Osteoblast (primary cell): ENCODE data around the gene ARHGAP23. TPM values are rescaled to one million over a fixed set of nuclear protein-coding genes. Genes with fewer than 3 reads are reported as not detected.
"Not testable (repeated sequence)": the region's sequence is repeated elsewhere in the genome, so short reads cannot be mapped to it uniquely, and the experiment has no call there.

Source experiments
- DNase-seq: peaks from one replicate; pipeline ENCODE4 v3.0.0; 2011; ENCODE audit warnings: low spot score, mixed read lengths; ENCODE audit not compliant: insufficient read length; ENCODE audit errors: missing footprints
- H2AFZ ChIP-seq: 2 replicates; pipeline ENCODE4 v1.6.0; 2011; ENCODE audit warnings: mild to moderate bottlenecking, low read length
- H3K27ac ChIP-seq: 2 replicates; pipeline ENCODE4 v1.5.1; 2011; ENCODE audit warnings: mild to moderate bottlenecking, low read depth, low read length, moderate library complexity
- H3K27me3 ChIP-seq: 2 replicates; pipeline ENCODE4 v1.6.0; 2012; ENCODE audit warnings: mild to moderate bottlenecking, control low read depth, inconsistent platforms, low read length, moderate library complexity; ENCODE audit not compliant: insufficient read depth
- H3K36me3 ChIP-seq: 2 replicates; pipeline ENCODE4 v1.5.1; 2011; ENCODE audit warnings: mild to moderate bottlenecking, low read length, control low read depth, moderate library complexity; ENCODE audit not compliant: insufficient read depth
- H3K4me1 ChIP-seq: 2 replicates; pipeline ENCODE4 v1.5.1; 2011; ENCODE audit warnings: mild to moderate bottlenecking, low read length, control low read depth, moderate library complexity; ENCODE audit not compliant: insufficient read depth
- H3K4me2 ChIP-seq: 2 replicates; pipeline ENCODE4 v1.6.0; 2011; ENCODE audit warnings: mild to moderate bottlenecking, low read length; ENCODE audit not compliant: insufficient read depth
- H3K4me3 ChIP-seq: fragments of 200-600 bp; sonication (generic); 3 replicates; pipeline ENCODE4 v1.5.1; 2012; ENCODE audit warnings: mild to moderate bottlenecking, low read length, inconsistent platforms; ENCODE audit not compliant: insufficient read depth
- H3K79me2 ChIP-seq: 2 replicates; pipeline ENCODE4 v1.6.0; 2012; ENCODE audit warnings: mild to moderate bottlenecking, low read length, control low read depth, inconsistent platforms; ENCODE audit not compliant: insufficient read depth
- H3K9me3 ChIP-seq: 2 replicates; pipeline ENCODE4 v1.5.1; 2011; ENCODE audit warnings: low read depth, low read length, control low read depth
- H4K20me1 ChIP-seq: 2 replicates; pipeline ENCODE4 v1.6.0; 2012; ENCODE audit warnings: mild to moderate bottlenecking, low read length, control low read depth; ENCODE audit not compliant: insufficient read depth
- CTCF ChIP-seq: IDR thresholded peaks from 2 replicates; pipeline ENCODE4 v1.5.1; 2011; ENCODE audit warnings: mild to moderate bottlenecking, low read depth, low read length, moderate library complexity; ENCODE audit errors: extremely low read depth
- total RNA-seq: library from RNA; depleted of rRNA; stranded (reverse); fragments of >200 nt; gene quantifications from 2 replicates; pipeline ENCODE4 v1.2.3, GENCODE V29; 2012

ARHGAP23 gene
- total RNA-seq, 1 donor = 47.0 TPM

DNA sequence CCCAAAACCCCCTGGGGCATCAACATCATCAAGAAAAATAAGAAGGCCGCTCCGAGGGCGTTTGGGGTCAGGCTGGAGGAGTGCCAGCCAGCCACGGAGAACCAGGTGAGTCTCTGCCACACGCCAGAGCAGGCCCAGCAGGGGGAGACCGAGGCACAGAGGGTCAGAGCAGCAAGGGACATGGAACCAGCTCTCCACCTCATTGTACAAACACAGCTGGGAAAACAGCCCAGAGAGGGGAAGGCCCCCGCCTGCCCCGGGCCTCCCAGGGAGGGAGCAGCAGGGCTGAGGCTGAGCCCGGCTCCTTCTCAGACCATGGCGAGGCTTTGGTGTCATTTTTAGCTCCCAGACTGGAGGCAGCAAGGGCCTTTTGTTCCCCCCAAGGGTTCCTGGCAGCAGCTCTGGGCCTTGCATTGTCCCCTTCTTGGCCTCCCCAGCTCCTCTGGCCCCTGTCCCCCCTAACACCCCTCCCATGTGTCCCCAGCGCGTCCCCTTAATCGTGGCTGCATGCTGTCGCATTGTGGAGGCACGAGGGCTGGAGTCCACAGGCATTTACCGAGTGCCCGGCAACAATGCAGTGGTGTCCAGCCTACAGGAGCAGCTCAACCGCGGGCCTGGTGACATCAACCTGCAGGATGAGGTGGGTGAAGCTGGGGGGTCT, 53.9 kb downstream of the ARHGAP23 start:
- H3K27ac ChIP-seq, H3K4me3 ChIP-seq: not testable (repeated sequence)

DNA sequence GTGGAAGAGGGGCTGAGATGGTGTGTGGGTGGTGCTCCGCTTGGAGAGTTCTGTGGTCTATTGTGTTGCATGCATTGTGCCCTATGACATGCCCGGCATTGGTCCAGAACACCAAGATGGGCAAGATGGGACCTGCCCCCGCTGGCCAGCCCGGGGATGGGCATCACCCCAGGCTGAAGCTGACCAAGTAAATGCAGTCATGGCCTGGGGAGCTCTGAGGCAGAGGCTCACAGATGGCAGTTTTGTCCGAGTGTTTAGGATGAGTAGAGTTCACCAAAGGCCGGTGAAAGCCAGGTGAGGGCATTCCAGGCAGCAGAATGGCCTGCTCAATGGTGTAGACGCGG, 54.4 kb downstream of the ARHGAP23 start:
- not testable (repeated sequence) for H3K4me3 ChIP-seq, H3K9me3 ChIP-seq, H3K4me2 ChIP-seq

More for the DNA sequence above, 53.9 kb downstream of the ARHGAP23 start:
- Histone ChIP-seq H3K36me3 (peaks cover 47% of the 10 kb centered on the region), H3K79me2 (peaks cover 38% of the 10 kb centered on the region), H4K20me1 (peaks cover 14% of the 10 kb centered on the region)
- H3K9me3 ChIP-seq, H3K4me1 ChIP-seq, H3K4me2 ChIP-seq, DNase-seq, H2AFZ ChIP-seq, H3K27me3 ChIP-seq: not testable (repeated sequence)

GRCh38 chr17:38484242-38485145, 56.2 kb downstream of the ARHGAP23 start:
- TF ChIP-seq CTCF = peak; percentile 68
- peak; percentile 85 for DNase-seq

More for the DNA sequence above, 54.4 kb downstream of the ARHGAP23 start:
- H3K4me1 ChIP-seq, H3K27ac ChIP-seq, H3K27me3 ChIP-seq, DNase-seq, H2AFZ ChIP-seq: not testable (repeated sequence)
- peaks cover 49% of the 10 kb centered on the region for H3K36me3 ChIP-seq
- peaks cover 41% of the 10 kb centered on the region for H3K79me2 ChIP-seq
- H4K20me1 ChIP-seq = peaks cover 14% of the 10 kb centered on the region

DNA sequence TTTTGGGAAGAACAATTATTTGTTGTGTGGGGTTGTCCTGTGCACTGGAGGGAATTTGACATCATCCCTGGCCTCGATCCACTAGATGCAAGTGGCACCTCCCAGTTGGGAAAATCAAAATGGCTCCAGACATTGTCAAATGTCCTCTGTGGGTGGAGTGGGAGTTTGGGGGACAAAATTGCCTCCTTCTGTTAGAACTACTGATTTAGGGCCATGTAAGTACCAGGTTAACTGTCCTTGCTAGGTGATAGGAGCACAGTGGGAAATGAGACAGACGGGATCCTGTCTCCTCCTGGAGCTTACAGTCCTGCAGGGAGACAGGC, 56.8 kb downstream of the ARHGAP23 start:
- peaks cover 38% of the 10 kb centered on the region for H3K36me3 ChIP-seq
- H3K4me2 ChIP-seq = no peak overlapping the region
- no peaks in the 10 kb centered on the region for H3K4me1 ChIP-seq
- H3K79me2 ChIP-seq = peaks cover 34% of the 10 kb centered on the region
- TF ChIP-seq CTCF = no peak
- no peaks in the 10 kb centered on the region for H3K9me3 ChIP-seq
- DNase-seq = no peak
- H3K27me3 ChIP-seq = no peaks in the 10 kb centered on the region
- H4K20me1 ChIP-seq = peaks cover 14% of the 10 kb centered on the region
- H3K4me3 ChIP-seq = no peak overlapping the region
- H3K27ac ChIP-seq = no peak overlapping the region
- H2AFZ ChIP-seq = no peak overlapping the region

More at GRCh38 chr17:38484242-38485145, 56.2 kb downstream of the ARHGAP23 start:
- not testable (repeated sequence) for H3K9me3 ChIP-seq, H3K4me3 ChIP-seq, H3K4me1 ChIP-seq, H3K27me3 ChIP-seq, H3K27ac ChIP-seq, H2AFZ ChIP-seq, H3K4me2 ChIP-seq
- Histone ChIP-seq H4K20me1 (peaks cover 14% of the 10 kb centered on the region), H3K79me2 (peaks cover 34% of the 10 kb centered on the region), H3K36me3 (peaks cover 34% of the 10 kb centered on the region)

DNA sequence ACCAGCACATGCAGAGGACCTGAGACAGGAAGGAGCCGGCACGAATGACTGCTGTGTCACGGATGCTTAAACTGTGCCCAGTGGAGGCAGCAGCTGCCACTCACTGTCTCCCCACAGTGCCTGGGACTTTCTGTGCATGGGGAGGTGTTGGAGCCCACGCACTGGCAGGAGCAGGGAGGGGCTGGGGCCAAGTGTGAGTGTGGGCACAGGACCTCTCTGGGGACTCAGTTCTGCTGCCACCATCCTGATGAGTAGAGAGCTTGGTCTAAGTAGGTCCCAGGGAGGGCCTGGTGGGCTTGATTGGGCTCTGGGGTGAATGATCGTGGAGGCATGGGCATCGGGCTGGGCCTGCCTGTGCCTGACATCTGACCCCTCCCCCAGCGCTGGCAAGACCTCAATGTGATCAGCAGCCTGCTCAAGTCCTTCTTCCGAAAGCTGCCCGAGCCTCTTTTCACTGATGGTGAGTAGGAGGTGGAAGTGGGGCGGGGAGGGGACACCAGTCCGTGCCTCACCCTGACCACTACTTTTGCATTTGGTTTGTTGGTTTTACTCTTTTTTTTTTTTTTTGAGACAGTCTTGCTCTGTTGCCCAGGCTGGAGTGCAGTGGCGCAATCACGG, 57.5 kb downstream of the ARHGAP23 start:
- not testable (repeated sequence) for H2AFZ ChIP-seq, H3K4me1 ChIP-seq, H3K27ac ChIP-seq, H3K27me3 ChIP-seq, H3K9me3 ChIP-seq, H3K4me3 ChIP-seq, H3K4me2 ChIP-seq, DNase-seq
- Histone ChIP-seq H4K20me1 (peaks cover 14% of the 10 kb centered on the region), H3K36me3 (peaks cover 40% of the 10 kb centered on the region), H3K79me2 (peaks cover 34% of the 10 kb centered on the region)

GRCh38 chr17:38489774-38490173, 61.5 kb downstream of the ARHGAP23 start:
- H3K4me3 ChIP-seq, H3K4me1 ChIP-seq, H2AFZ ChIP-seq, H3K27me3 ChIP-seq, H3K4me2 ChIP-seq, DNase-seq, H3K27ac ChIP-seq, H3K9me3 ChIP-seq: not testable (repeated sequence)
- H3K36me3 ChIP-seq = peaks cover 65% of the 10 kb centered on the region
- H4K20me1 ChIP-seq = peaks cover 27% of the 10 kb centered on the region
- peaks cover 29% of the 10 kb centered on the region for H3K79me2 ChIP-seq

DNA sequence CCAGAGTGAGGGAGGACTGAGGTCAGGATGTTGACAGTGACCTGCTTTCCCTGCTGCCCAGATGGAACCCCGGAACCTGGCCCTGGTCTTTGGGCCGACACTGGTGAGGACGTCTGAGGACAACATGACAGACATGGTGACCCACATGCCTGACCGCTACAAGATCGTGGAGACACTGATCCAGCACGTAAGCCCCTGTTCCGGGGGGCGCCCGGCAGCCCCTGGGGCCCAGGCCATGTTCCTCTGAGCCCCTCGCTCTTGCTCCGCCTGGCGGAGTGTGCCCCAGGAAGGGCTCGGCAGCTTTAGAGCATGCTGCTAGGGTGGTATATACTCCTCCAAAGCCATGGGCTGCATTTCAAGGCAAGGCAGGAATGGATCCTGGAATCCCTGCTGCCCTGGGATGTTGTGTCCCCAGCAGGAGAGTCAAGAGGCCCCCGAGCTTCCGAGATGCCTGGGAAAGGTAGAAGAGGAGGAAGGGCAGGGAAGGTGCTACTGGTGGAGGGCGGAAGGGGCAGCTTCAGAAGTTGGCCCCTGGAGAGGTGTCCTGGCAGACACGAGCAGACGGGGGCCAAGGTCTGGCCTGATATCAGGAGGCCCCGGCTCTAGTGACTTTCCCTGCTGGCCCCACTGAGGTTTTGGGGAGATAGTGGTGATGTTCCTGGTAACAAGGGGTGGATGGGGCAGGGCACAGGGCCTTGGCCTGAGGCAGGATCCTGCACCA, 63.2 kb downstream of the ARHGAP23 start:
- H3K9me3 ChIP-seq, H3K4me1 ChIP-seq, H2AFZ ChIP-seq, H3K27me3 ChIP-seq, H3K4me3 ChIP-seq, H3K27ac ChIP-seq, H3K4me2 ChIP-seq: not testable (repeated sequence)
- Histone ChIP-seq H3K79me2 (peaks cover 18% of the 10 kb centered on the region), H4K20me1 (peaks cover 15% of the 10 kb centered on the region), H3K36me3 (peaks cover 64% of the 10 kb centered on the region)
- peak; percentile 26 for DNase-seq
